CD14-positive monocyte (primary cell): ENCODE data around the gene PIGZ. TPM values are rescaled to one million over a fixed set of nuclear protein-coding genes. Genes with fewer than 3 reads are reported as not detected.

Experiments
- DNase-seq, 3 donors: peaks; one replicate each; pipeline ENCODE4 v3.0.0-alpha.2; 2011 to 2022
- H2AFZ ChIP-seq: 2 replicates; pipeline ENCODE4 v1.6.0; 2012; ENCODE audit warnings: mild to moderate bottlenecking, low read depth, low read length, inconsistent platforms; ENCODE audit not compliant: insufficient read depth, poor library complexity, severe bottlenecking
- H3K27ac ChIP-seq, 2 donors: 1 replicate in 1 of 2; 2 replicates in 1 of 2; pipeline ENCODE4 v1.5.1; 2012 to 2013; ENCODE audit warnings: low read length in 2 of 2, control low read depth in 1 of 2, inconsistent platforms in 1 of 2, low read depth in 1 of 2, mild to moderate bottlenecking in 1 of 2
- H3K27me3 ChIP-seq, 2 donors: one replicate each; pipeline versions ENCODE4 v1.6.0 to v1.6.1; 2011 to 2013; ENCODE audit warnings: low read length in 2 of 2; ENCODE audit not compliant: control insufficient read depth in 2 of 2, insufficient read depth in 2 of 2
- H3K36me3 ChIP-seq, 2 donors: replicated peaks in 1 of 2; 1 replicate in 1 of 2; 2 replicates in 1 of 2; pipeline versions ENCODE4 v1.5.1 to v1.6.1; 2012 to 2013; ENCODE audit warnings: low read length in 2 of 2, control low read depth in 1 of 2, inconsistent platforms in 1 of 2, mild to moderate bottlenecking in 1 of 2; ENCODE audit not compliant: insufficient read depth in 2 of 2, control insufficient read depth in 1 of 2
- H3K4me1 ChIP-seq, 2 donors: 1 replicate in 1 of 2; 2 replicates in 1 of 2; pipeline versions ENCODE4 v1.5.1 to v1.6.1; 2012 to 2013; ENCODE audit warnings: low read length in 2 of 2, control low read depth in 1 of 2, inconsistent platforms in 1 of 2, mild to moderate bottlenecking in 1 of 2, moderate library complexity in 1 of 2; ENCODE audit not compliant: insufficient read depth in 2 of 2, control insufficient read depth in 1 of 2
- H3K4me2 ChIP-seq: replicated peaks from 2 replicates; pipeline ENCODE3; 2012; ENCODE audit warnings: low read length, moderate library complexity, mild to moderate bottlenecking; ENCODE audit not compliant: poor library complexity, severe bottlenecking; ENCODE audit errors: extremely low read depth
- H3K4me3 ChIP-seq, 3 experiments: fragments of 200-600 bp in 1 of 3; sonication (generic) in 1 of 3; replicated peaks in 1 of 3; 1 replicate in 2 of 3; 2 replicates in 1 of 3; pipeline ENCODE4 v1.5.1; 2011 to 2013; ENCODE audit warnings: low read length in 3 of 3, mild to moderate bottlenecking in 3 of 3, control low read depth in 2 of 3, low read depth in 2 of 3, inconsistent platforms in 1 of 3, moderate library complexity in 1 of 3
- H3K79me2 ChIP-seq: 2 replicates; pipeline ENCODE4 v1.6.0; 2012; ENCODE audit warnings: mild to moderate bottlenecking, control low read depth, inconsistent platforms, low read length, moderate library complexity; ENCODE audit not compliant: insufficient read depth
- H3K9ac ChIP-seq: 2 replicates; pipeline ENCODE4 v1.6.0; 2017; ENCODE audit warnings: low read length, mild to moderate bottlenecking; ENCODE audit not compliant: insufficient read depth, poor library complexity, severe bottlenecking
- H3K9me3 ChIP-seq, 2 donors: replicated peaks in 1 of 2; 1 replicate in 1 of 2; 2 replicates in 1 of 2; pipeline versions ENCODE4 v1.5.1 to v1.6.1; 2012 to 2013; ENCODE audit warnings: low read length in 2 of 2, control low read depth in 1 of 2; ENCODE audit not compliant: control insufficient read depth in 1 of 2, insufficient read depth in 1 of 2
- H4K20me1 ChIP-seq: 2 replicates; pipeline ENCODE4 v1.6.0; 2012; ENCODE audit warnings: mild to moderate bottlenecking, low read length, control low read depth, moderate library complexity; ENCODE audit not compliant: insufficient read depth
- H3K27ac Mint-ChIP-seq, 7 donors: one replicate each; pipeline ENCODE4 v1.8.0; 2020; ENCODE audit warnings: mild to moderate bottlenecking in 7 of 7, mixed read lengths in 7 of 7, moderate library complexity in 6 of 7, inconsistent platforms in 2 of 7
- H3K27me3 Mint-ChIP-seq, 3 donors: one replicate each; pipeline ENCODE4 v1.8.0; 2021 to 2022; ENCODE audit warnings: low read depth in 3 of 3, mild to moderate bottlenecking in 3 of 3, mixed read lengths in 3 of 3, moderate library complexity in 3 of 3, inconsistent platforms in 1 of 3
- H3K36me3 Mint-ChIP-seq, 2 donors: one replicate each; pipeline ENCODE4 v1.8.0; 2020; ENCODE audit warnings: mixed read lengths in 2 of 2, inconsistent platforms in 1 of 2, mild to moderate bottlenecking in 1 of 2
- H3K4me1 Mint-ChIP-seq: one replicate; pipeline ENCODE4 v1.8.0; 2020; ENCODE audit warnings: mild to moderate bottlenecking, mixed read lengths
- H3K4me3 Mint-ChIP-seq, 2 donors: one replicate each; pipeline ENCODE4 v1.8.0; 2020; ENCODE audit warnings: mild to moderate bottlenecking in 2 of 2, mixed read lengths in 2 of 2, moderate library complexity in 1 of 2
- H3K9me3 Mint-ChIP-seq, 7 donors: one replicate each; pipeline ENCODE4 v1.8.0; 2020 to 2022; ENCODE audit warnings: mixed read lengths in 7 of 7, mild to moderate bottlenecking in 6 of 7, moderate library complexity in 6 of 7, inconsistent platforms in 2 of 7
- WGBS: methylation state at CpG from one replicate; pipeline ENCODE4 v1.1.5; 2013; ENCODE audit warnings: missing lambda C conversion rate; ENCODE audit not compliant: insufficient coverage; 5-methylcytosine and 5-hydroxymethylcytosine counted together
- intact Hi-C, 2 donors: fragments of 100-400 bp; cut with micrococcal nuclease; formaldehyde crosslinking; loops; one replicate each; pipeline versions ENCODE4 v1.15.0 to v1.15.1; 2023
- polyA plus RNA-seq, 3 donors: library from polyadenylated mRNA; depleted of rRNA in 1 of 3; unstranded in 2 of 3; stranded (reverse) in 1 of 3; fragments of 300-500 nt in 2 of 3; fragments of >200 nt in 1 of 3; fragmentation: Illumina TruSeq in 2 of 3; gene quantifications; 1 replicate in 2 of 3; 2 replicates in 1 of 3; pipeline ENCODE4 v1.2.3, GENCODE V29; 2012 to 2021
- TF ChIP-seq, protein P1 (sequence below): fragments of 200-600 bp; IDR thresholded peaks from one replicate; pipeline ENCODE4 v1.8.0; 2022; ENCODE audit warnings: antibody characterized with exemption, mild to moderate bottlenecking

The PIGZ gene
- polyA plus RNA-seq, 3 donors: 1.6 to 3.8 (median 1.9) TPM

DNA sequence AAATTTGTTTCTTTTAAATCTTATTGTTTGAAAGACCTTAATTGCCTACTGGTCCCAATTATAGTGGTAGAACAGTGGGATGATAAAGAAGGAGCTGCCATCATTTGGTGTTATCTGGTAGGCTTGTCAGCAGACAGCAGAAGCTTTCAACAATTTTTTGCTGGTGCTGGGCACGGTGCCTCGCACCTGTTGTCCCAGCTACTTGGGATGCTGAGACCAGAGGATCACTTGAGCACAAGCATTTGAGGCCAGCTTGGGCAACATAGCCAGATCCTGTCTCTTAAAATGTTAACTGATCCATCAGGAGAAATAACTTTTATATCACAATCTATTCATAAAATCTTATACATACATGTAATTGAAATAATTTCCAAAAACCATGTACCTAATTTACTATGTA lies 64.9 kb downstream of the PIGZ start:
- no peaks in the 10 kb centered on the region for H4K20me1 ChIP-seq
- intact Hi-C loops: no loop called here
- Mint-ChIP-seq H3K4me1 (peaks cover 7% of the 10 kb centered on the region), H3K9me3 (peaks cover 0 to 2% (median 0%) of the 10 kb centered on the region in 7 donors), H3K27ac (no peak overlapping the region), H3K36me3 (peaks cover 66 to 76% of the 10 kb centered on the region in 2 donors), H3K27me3 (peaks cover 0 to 2% (median 0%) of the 10 kb centered on the region in 3 donors), H3K4me3 (no peak overlapping the region)
- no peaks in the 10 kb centered on the region for H3K4me1 ChIP-seq
- no peak overlapping the region for H3K4me3 ChIP-seq
- H3K36me3 ChIP-seq: peaks cover 70 to 82% of the 10 kb centered on the region in 2 donors
- H3K9ac ChIP-seq: no peak overlapping the region
- no peak overlapping the region for H3K27ac ChIP-seq
- no peaks in the 10 kb centered on the region for H3K27me3 ChIP-seq
- no peak overlapping the region for H3K4me2 ChIP-seq
- H3K9me3 ChIP-seq: no peaks in the 10 kb centered on the region
- TF ChIP-seq, protein P1, sequence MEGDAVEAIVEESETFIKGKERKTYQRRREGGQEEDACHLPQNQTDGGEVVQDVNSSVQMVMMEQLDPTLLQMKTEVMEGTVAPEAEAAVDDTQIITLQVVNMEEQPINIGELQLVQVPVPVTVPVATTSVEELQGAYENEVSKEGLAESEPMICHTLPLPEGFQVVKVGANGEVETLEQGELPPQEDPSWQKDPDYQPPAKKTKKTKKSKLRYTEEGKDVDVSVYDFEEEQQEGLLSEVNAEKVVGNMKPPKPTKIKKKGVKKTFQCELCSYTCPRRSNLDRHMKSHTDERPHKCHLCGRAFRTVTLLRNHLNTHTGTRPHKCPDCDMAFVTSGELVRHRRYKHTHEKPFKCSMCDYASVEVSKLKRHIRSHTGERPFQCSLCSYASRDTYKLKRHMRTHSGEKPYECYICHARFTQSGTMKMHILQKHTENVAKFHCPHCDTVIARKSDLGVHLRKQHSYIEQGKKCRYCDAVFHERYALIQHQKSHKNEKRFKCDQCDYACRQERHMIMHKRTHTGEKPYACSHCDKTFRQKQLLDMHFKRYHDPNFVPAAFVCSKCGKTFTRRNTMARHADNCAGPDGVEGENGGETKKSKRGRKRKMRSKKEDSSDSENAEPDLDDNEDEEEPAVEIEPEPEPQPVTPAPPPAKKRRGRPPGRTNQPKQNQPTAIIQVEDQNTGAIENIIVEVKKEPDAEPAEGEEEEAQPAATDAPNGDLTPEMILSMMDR: no peak
- H2AFZ ChIP-seq: no peak overlapping the region
- no peaks in the 10 kb centered on the region for H3K79me2 ChIP-seq
- 92% methylated on average over 2 of the region's 2 CpGs for WGBS
- DNase-seq: no peak

DNA sequence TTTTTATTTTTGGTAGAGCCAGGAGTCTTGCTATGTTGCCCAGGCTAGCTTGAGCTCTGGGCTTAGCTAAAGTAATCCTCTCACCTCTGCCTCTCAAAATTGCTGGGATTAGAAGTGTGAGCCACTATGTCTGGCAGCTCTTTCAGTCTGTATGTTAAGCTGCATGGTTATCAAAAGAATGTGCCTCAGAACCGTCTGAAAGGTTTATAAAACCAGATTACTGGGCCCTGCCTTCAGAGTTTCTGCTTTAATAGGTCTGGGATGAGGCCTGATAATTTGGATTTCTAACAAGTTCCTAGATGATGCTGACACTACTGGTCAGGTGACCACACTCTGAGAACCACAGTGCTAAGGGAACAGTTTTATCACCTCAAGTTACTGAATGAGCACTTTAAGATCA lies 66.3 kb downstream of the PIGZ start:
- Mint-ChIP-seq H3K36me3 (peaks cover 62 to 81% of the 10 kb centered on the region in 2 donors), H3K4me1 (no peaks in the 10 kb centered on the region), H3K4me3 (no peak overlapping the region), H3K9me3 (peaks cover 0 to 1% (median 0%) of the 10 kb centered on the region in 7 donors), H3K27me3 (no peaks in the 10 kb centered on the region), H3K27ac (no peak overlapping the region)
- intact Hi-C loops: no loop called here
- no peak overlapping the region for H3K9ac ChIP-seq
- H3K4me1 ChIP-seq: no peaks in the 10 kb centered on the region
- peaks cover 12% of the 10 kb centered on the region for H3K79me2 ChIP-seq
- no peak overlapping the region for H3K27ac ChIP-seq
- WGBS: 83% methylated on average over 1 of the region's 1 CpG
- peaks cover 71 to 85% of the 10 kb centered on the region in 2 donors for H3K36me3 ChIP-seq
- no peak overlapping the region for H3K4me3 ChIP-seq
- H3K27me3 ChIP-seq: no peaks in the 10 kb centered on the region
- TF ChIP-seq, protein P1: no peak
- H4K20me1 ChIP-seq: peaks cover 13% of the 10 kb centered on the region
- H2AFZ ChIP-seq: no peak overlapping the region
- no peaks in the 10 kb centered on the region for H3K9me3 ChIP-seq
- H3K4me2 ChIP-seq: no peak overlapping the region
- DNase-seq: no peak
